HUES48 (cell line): ENCODE results near the gene PAX5.

Experiments used
- H3K27ac ChIP-seq: one replicate; pipeline ENCODE4 v1.7.0; 2013; ENCODE audit warnings: low read depth, low read length, inconsistent platforms
- H3K27me3 ChIP-seq: 2 replicates; pipeline ENCODE4 v1.6.1; 2013; ENCODE audit warnings: mild to moderate bottlenecking, low read length; ENCODE audit not compliant: control insufficient read depth, insufficient read depth
- H3K36me3 ChIP-seq: 2 replicates; pipeline ENCODE4 v1.6.1; 2013; ENCODE audit warnings: low read length; ENCODE audit not compliant: control insufficient read depth, insufficient read depth
- H3K4me1 ChIP-seq: 2 replicates; pipeline ENCODE4 v1.6.1; 2013; ENCODE audit warnings: mild to moderate bottlenecking, low read length; ENCODE audit not compliant: control insufficient read depth, insufficient read depth
- H3K4me3 ChIP-seq: 2 replicates; pipeline ENCODE4 v1.5.1; 2013; ENCODE audit warnings: mild to moderate bottlenecking, low read depth, low read length
- H3K9ac ChIP-seq: 2 replicates; pipeline ENCODE4 v1.6.1; 2013; ENCODE audit warnings: mild to moderate bottlenecking, low read depth, low read length, moderate library complexity
- H3K9me3 ChIP-seq: 2 replicates; pipeline ENCODE4 v1.6.1; 2013; ENCODE audit warnings: low read length; ENCODE audit not compliant: control insufficient read depth, insufficient read depth

PAX5 gene

DNA sequence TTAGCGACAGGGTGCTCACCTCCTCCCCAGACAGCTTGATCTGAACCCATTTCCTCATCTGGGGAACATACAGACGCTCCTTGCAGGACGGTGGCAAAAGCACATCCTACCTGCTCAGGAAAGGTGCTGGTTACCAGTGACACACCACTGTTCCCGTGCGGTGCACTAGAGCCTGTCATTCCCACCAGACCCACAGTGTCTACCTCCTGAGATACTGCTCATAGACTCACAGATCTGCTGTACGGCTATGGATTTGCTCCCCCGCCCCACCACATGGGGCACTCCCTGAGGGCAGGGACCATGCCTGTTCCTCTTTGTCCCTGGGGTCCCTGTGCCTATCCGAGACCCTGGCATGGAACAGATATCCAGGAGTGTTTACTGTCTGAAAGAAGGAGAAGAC lies 208.9 kb downstream of the PAX5 start:
- Histone ChIP-seq H3K27ac (no peak overlapping the region), H3K27me3 (peaks cover 6% of the 10 kb centered on the region; the same call in 1 of the 2 replicates), H3K9me3 (no peaks in the 10 kb centered on the region), H3K4me3 (no peak overlapping the region), H3K36me3 (no peaks in the 10 kb centered on the region), H3K9ac (no peak overlapping the region), H3K4me1 (0 out of 2 replicates have a peak, but pooled peaks cover 2% of the 10 kb centered on the region)

DNA sequence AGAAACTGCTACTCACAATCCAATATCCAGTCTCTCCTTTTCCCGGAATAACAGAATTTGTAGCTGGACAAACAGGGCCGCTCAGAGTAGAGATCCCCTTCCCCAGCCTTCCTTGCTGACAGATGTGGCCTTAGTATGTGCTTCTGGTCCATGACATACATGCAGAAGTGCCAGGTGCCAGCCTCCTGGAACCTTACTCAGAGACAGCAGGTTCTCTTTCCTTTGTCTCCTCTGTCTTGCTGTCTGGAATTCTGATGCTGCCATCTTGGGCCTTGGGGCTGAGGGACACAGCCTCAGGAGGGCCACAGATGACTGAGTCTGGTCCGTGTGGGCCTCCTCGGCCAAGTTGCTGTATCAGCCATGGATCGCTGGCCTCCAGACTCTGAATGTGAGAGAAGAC lies 210.1 kb downstream of the PAX5 start:
- peaks cover 18% of the 10 kb centered on the region for H3K27me3 ChIP-seq

DNA sequence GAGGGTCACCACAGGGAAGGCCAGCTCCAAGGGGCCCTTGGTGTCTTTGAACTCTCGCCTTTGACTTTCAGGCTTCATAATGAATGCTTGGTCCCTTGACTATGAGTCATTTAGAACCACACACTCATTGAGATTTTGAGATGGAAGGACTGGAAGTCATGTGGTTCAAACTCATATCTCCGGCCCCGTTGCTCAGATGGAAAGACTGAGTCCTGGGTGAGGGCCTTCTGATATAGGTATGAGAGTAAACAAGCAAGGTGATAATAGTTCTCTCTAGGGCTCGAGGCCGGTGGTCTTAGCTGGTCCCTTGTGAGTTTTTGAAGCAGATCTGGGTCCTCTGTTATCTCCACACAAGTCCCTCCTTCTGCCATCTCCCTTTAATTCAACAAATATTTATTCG lies 210.6 kb downstream of the PAX5 start:
- Histone ChIP-seq H3K4me3 (no peak overlapping the region), H3K4me1 (peaks cover 12% of the 10 kb centered on the region), H3K36me3 (no peaks in the 10 kb centered on the region), H3K27me3 (peaks cover 21% of the 10 kb centered on the region), H3K9ac (no peak overlapping the region), H3K9me3 (no peaks in the 10 kb centered on the region), H3K27ac (no peak overlapping the region)

More for the DNA sequence above, 210.1 kb downstream of the PAX5 start:
- Histone ChIP-seq H3K4me3 (no peak overlapping the region), H3K9ac (no peak overlapping the region), H3K4me1 (peaks cover 9% of the 10 kb centered on the region), H3K9me3 (no peaks in the 10 kb centered on the region), H3K36me3 (no peaks in the 10 kb centered on the region), H3K27ac (no peak overlapping the region)

DNA sequence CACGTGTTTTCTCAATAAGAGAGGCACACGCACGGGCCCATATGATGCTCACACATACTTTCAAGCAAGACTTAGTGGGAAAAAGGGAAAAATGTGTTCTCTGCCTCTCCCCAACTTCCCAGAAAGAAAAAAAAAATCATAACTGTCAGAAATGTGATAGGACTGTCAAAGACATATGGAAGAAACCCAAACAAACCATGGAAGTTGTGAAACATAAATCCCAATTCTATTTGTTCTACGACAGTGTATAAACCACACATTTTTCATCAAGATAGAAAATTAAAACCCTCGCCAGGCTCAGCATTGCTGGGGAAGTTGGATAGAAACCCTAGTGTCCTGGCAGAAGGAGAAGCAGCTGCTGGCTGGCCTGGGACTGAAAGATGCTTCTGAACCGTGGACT lies 211.9 kb downstream of the PAX5 start:
- peaks cover 34% of the 10 kb centered on the region for H3K27me3 ChIP-seq
- peaks cover 11% of the 10 kb centered on the region for H3K4me1 ChIP-seq
- no peak overlapping the region for H3K4me3 ChIP-seq
- no peaks in the 10 kb centered on the region for H3K9me3 ChIP-seq
- H3K27ac ChIP-seq: no peak overlapping the region
- H3K9ac ChIP-seq: no peak overlapping the region
- H3K36me3 ChIP-seq: no peaks in the 10 kb centered on the region

DNA sequence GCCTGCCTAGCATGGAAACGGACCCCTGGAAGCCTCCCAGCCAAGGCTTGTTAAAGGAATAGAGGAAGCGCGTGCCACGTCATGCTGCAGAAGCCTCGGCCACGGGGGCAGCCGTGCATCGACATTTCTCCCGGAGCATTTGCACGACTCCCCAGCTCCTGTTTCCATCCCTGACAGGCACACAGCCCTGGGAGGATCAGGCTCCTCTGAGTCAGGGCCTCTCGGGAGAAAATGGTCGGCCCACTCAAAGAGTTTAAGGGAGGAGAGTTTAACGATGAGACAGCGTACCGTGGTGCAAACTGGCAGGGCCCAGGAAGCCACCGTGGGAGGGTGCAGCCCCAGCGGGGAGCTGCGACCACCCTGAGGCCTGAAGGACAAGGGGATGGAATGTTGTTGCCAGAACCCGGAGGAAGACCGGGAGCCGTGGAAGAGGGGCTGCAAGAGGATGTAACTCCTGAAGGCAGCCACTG lies 213.6 kb downstream of the PAX5 start:
- H3K9ac ChIP-seq: no peak overlapping the region
- peaks cover 11% of the 10 kb centered on the region for H3K4me1 ChIP-seq
- H3K36me3 ChIP-seq: no peaks in the 10 kb centered on the region

DNA sequence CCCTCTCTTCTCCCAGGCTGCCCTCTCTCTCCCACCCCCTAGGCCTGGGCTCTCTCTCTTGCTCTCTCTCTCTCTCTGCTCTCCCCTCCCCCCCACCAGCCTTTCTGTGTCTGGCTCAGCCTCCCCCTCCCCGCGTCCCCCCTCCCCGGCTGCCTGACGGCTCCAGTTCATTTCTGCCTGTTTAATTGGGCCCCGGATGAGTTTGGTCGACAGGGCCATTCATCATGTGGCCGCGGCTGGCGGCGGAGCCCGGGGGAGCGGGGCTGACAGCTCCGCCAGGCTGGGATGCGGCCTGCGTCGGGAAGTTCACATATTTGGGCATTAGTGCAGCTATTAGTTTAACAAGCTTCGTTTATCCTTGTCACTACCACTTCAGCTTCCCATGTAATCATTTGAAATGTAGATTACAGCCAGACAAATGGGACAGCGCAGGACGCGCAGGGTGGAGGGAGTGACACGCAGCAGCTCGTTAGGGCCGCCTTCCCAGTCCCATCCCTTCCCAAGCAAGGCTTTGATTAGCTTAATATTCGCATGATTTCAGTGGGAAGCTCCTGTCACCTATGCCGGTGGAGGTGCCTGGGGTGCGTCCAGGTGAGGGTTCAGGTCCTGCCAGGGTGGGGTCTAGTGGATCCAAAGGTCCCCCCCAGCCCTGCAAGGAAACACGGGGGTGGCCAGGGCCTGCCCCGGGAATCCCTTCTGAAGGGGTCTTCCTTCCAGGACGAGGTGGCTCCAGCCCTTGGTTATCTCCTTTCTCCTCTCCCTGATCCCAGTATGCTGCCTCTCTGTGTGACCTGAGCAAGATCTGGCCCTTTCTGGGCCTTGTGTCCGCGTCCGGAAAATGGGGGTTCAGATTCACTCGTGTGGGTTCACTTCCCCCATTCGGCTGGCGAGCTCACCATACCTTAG lies 214.8 kb downstream of the PAX5 start:
- Histone ChIP-seq H3K27me3 (peaks cover 34% of the 10 kb centered on the region), H3K27ac (no peak overlapping the region), H3K4me1 (peaks cover 11% of the 10 kb centered on the region), H3K36me3 (no peaks in the 10 kb centered on the region), H3K9me3 (no peaks in the 10 kb centered on the region), H3K4me3 (peak overlapping the region; percentile 50), H3K9ac (no peak overlapping the region)

More for the DNA sequence above, 213.6 kb downstream of the PAX5 start:
- H3K9me3 ChIP-seq: no peaks in the 10 kb centered on the region
- H3K27ac ChIP-seq: no peak overlapping the region
- peaks cover 34% of the 10 kb centered on the region for H3K27me3 ChIP-seq
- no peak overlapping the region for H3K4me3 ChIP-seq

DNA sequence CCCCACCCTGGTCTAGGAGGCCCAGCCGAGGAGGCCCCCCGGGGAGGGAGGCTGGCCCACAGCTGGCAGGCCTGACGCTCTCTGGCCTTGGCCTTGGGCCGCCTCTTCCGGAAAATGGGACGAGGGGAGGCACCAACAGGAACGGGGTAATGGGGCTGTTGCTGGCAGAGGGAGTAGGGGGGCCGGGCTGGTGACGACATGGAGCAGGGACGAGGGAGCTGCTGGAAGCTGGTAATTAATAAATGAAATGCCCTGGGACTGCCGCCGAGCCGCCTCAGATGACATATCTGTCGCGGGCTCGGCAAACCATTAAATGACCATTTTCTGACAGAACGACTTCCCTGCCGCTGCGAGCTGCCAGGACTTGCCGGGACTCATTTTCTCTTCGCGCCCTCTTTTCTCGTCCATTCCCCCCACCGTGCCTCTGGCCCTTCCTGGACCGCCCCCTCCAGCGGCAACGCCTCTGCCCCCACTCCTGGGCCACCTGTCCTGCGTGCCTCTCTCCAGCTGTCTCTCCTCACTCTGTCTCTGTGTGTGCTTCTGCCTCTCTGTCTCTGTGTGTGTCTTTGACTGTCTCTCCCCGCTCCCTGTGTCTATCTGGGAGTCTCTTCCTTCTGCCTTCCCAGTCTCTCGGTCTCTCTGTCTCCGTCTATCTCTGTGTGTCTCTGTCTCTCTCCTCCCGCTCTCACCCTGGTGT lies 215.7 kb downstream of the PAX5 start:
- Histone ChIP-seq H3K27me3 (peaks cover 34% of the 10 kb centered on the region), H3K9ac (no peak overlapping the region), H3K4me1 (peaks cover 11% of the 10 kb centered on the region), H3K36me3 (no peaks in the 10 kb centered on the region), H3K9me3 (no peaks in the 10 kb centered on the region), H3K4me3 (peak overlapping the region; percentile 50), H3K27ac (no peak overlapping the region)

DNA sequence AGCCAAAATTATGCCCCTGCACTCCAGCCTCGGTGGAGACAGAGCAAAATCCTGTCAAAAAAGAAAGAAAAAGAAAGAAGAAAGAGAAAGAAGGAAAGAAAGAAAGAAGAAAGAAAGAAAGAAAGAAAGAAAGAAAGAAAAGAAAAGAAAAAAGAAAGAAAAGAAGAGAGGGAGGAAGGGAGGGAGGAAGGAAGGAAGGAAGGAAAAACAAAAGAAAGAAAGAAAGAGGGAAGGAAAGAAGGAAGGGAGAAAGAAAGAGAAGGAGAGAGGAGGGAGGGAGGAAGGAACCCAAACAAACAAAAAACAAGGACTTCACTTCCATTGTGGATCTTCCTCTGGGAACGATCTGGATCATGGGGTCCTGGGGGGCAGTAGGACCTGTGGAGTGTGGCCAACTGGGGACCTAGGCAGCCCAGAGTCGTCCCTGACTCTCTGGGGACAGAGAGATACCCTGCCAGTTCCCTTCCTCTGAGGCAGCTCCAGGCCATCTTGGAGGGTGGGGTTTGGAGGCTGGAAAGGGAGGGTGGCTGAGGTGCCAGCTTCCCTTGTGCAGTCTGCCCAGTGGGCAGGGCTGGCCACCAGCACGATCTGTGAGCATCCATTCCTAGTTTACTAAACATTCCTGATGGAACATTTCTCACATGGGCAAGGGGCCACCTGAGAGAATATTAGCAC lies 216.8 kb downstream of the PAX5 start:
- no peak overlapping the region for H3K4me3 ChIP-seq
- peaks cover 11% of the 10 kb centered on the region for H3K4me1 ChIP-seq
- H3K27me3 ChIP-seq: peaks cover 34% of the 10 kb centered on the region
- no peak overlapping the region for H3K27ac ChIP-seq
- H3K36me3 ChIP-seq: no peaks in the 10 kb centered on the region
- no peak overlapping the region for H3K9ac ChIP-seq
- no peaks in the 10 kb centered on the region for H3K9me3 ChIP-seq

DNA sequence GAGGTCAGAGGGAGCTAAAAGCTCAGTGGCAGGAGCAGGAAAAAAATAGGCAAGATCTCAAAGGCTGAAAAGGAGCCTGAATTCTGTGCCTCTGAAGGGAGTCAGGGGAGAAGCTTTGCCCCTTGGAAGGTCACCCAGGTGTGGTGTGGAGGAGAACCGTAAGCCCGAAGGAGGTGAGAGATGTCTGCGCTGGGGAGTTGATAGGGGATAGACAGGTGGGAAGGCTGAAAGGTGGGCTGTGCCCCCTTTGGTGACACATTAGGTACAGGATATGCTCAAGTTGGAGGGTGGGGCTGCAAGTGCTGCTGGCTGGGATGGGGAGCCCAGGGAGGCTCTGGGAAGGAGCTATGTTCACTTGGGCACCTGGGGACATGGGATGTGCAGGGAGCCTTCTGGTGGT lies 217.7 kb downstream of the PAX5 start:
- no peak overlapping the region for H3K9ac ChIP-seq

DNA sequence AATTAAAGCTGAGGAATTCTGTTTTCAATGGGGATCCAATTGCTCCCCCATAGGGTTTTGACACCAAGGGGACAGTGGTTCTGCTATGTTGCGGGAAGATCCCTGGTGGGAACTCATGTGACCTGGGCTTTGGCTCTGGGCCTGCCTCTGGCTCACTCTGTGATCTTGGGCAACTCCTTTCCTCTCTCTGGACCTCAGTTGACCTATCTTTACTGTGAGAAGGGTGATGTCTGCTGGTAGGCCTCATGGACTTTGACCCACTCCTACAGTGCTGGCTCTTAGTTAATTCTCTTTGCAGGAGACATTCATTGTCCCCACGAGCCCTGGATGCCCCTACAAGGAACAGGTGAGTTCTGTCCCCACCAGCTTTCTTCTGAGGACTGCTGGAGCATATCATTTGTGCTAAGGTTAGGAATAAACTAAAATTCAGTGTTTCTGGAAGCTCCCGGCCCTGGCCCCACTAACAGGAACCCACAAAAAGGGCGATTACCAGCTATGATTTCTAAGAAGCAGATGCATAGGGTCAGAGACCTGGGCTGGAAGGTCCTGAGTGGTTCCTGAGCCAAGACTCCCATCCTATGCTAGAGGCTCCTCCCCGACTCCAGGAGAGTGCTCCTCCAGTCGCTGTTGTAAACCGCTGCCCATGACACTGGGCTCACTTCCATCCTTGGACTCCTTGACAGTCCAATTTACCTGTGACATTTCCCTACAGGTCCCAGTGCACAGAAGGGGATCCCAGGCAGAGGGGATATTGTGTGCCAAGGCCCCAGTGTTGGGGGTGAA lies 218.3 kb downstream of the PAX5 start:
- H3K36me3 ChIP-seq: no peaks in the 10 kb centered on the region
- H3K4me3 ChIP-seq: no peak overlapping the region
- H3K9me3 ChIP-seq: no peaks in the 10 kb centered on the region
- H3K27me3 ChIP-seq: peaks cover 28% of the 10 kb centered on the region
- H3K27ac ChIP-seq: no peak overlapping the region
- peaks cover 11% of the 10 kb centered on the region for H3K4me1 ChIP-seq
- no peak overlapping the region for H3K9ac ChIP-seq

More for the DNA sequence above, 217.7 kb downstream of the PAX5 start:
- H3K27me3 ChIP-seq: peaks cover 32% of the 10 kb centered on the region
- no peak overlapping the region for H3K27ac ChIP-seq
- H3K9me3 ChIP-seq: no peaks in the 10 kb centered on the region
- H3K36me3 ChIP-seq: no peaks in the 10 kb centered on the region
- no peak overlapping the region for H3K4me3 ChIP-seq
- peaks cover 11% of the 10 kb centered on the region for H3K4me1 ChIP-seq
